Spleen (tissue), 13 donors: ENCODE data around the gene WFIKKN2. TPM values are rescaled to one million over a fixed set of nuclear protein-coding genes. Genes with fewer than 3 reads are reported as not detected.
A peak's percentile ranks its signal among the peaks of the same experiment; 100 is the strongest.

Source experiments
- DNase-seq: peaks from one replicate; pipeline ENCODE4 v3.0.0-alpha.2; 2020
- H3K27ac ChIP-seq, 8 donors: fragments of 200-600 bp; sonication (generic) in 7 of 8; 1 replicate in 4 of 8; 2 replicates in 4 of 8; pipeline versions ENCODE4 v1.5.0 to v1.8.0; 2016 to 2021; ENCODE audit warnings: inconsistent platforms in 4 of 8, mild to moderate bottlenecking in 4 of 8, moderate library complexity in 1 of 8
- H3K27me3 ChIP-seq, 7 donors: fragments of 200-600 bp; sonication (generic) in 6 of 7; replicated peaks in 1 of 7; 1 replicate in 4 of 7; 2 replicates in 3 of 7; pipeline versions ENCODE4 v1.5.0 to v1.8.0; 2016 to 2021; ENCODE audit warnings: inconsistent platforms in 3 of 7, mild to moderate bottlenecking in 1 of 7
- H3K36me3 ChIP-seq, 6 donors: fragments of 200-600 bp; sonication (generic) in 5 of 6; 1 replicate in 4 of 6; 2 replicates in 2 of 6; pipeline versions ENCODE4 v1.5.0 to v1.8.0; 2016 to 2021; ENCODE audit warnings: inconsistent platforms in 2 of 6
- H3K4me1 ChIP-seq, 6 donors: fragments of 200-600 bp; sonication (generic) in 5 of 6; 1 replicate in 3 of 6; 2 replicates in 3 of 6; pipeline versions ENCODE4 v1.5.0 to v1.8.0; 2016 to 2021; ENCODE audit warnings: inconsistent platforms in 3 of 6
- H3K4me3 ChIP-seq, 8 donors: fragments of 200-600 bp; sonication (generic) in 7 of 8; 1 replicate in 4 of 8; 2 replicates in 4 of 8; pipeline versions ENCODE4 v1.5.0 to v1.8.0; 2016 to 2021; ENCODE audit warnings: inconsistent platforms in 4 of 8, mild to moderate bottlenecking in 4 of 8, moderate library complexity in 2 of 8
- H3K9me3 ChIP-seq, 8 donors: fragments of 200-600 bp; sonication (generic) in 7 of 8; 1 replicate in 4 of 8; 2 replicates in 4 of 8; pipeline versions ENCODE4 v1.5.0 to v1.8.0; 2016 to 2021; ENCODE audit warnings: inconsistent platforms in 4 of 8
- CTCF ChIP-seq, 11 experiments: fragments of 200-600 bp in 7 of 11; fragments of 450-650 bp in 4 of 11; sonication (generic) in 4 of 11; IDR thresholded peaks in 8 of 11; conservative IDR thresholded peaks in 3 of 11; 1 replicate in 7 of 11; 2 replicates in 4 of 11; pipeline versions ENCODE4 v1.4.0 to v1.8.0; 2016 to 2021; ENCODE audit warnings: antibody characterized with exemption in 11 of 11, inconsistent platforms in 4 of 11, mild to moderate bottlenecking in 1 of 11
- POLR2A ChIP-seq, 3 donors: fragments of 450-650 bp; IDR thresholded peaks; one replicate each; pipeline ENCODE4 v1.5.1; 2017; ENCODE audit warnings: antibody characterized with exemption in 3 of 3, mild to moderate bottlenecking in 1 of 3
- POLR2AphosphoS5 ChIP-seq, 3 donors: sonication (generic); formaldehyde crosslinking; IDR thresholded peaks; one replicate each; pipeline ENCODE4 v1.5.1; 2017; ENCODE audit warnings: antibody characterized with exemption in 3 of 3
- WGBS, 5 donors: extraction: QIAGEN DNeasy Blood & Tissue Kit in 3 of 5; methylation state at CpG; one replicate each; pipeline versions ENCODE4 v1.1.5 to v1.1.7; 2013 to 2018; 5-methylcytosine and 5-hydroxymethylcytosine counted together
- intact Hi-C: fragments of 100-400 bp; cut with DNase I; formaldehyde crosslinking; loops from one replicate; pipeline ENCODE4 v1.15.0; 2023; ENCODE audit warnings: low total_unique reads
- long read RNA-seq, 2 donors: transcript quantifications; one replicate each; lab custom pipeline, GENCODE V29; 2026
- polyA plus RNA-seq, 3 donors: library from polyadenylated mRNA; stranded (reverse); fragments of 200-250 nt; gene quantifications; one replicate each; pipeline ENCODE4 v1.2.1, GENCODE V29; 2013
- total RNA-seq, 7 donors: library from RNA; depleted of rRNA in 3 of 7; stranded (reverse); fragments of >200 nt in 3 of 7; fragmentation: NEBNext Ultra II Directional in 4 of 7; extraction: Animal tissue kit (Norgen Biotek cat#: 25700) in 4 of 7; gene quantifications; one replicate each; pipeline versions ENCODE4 v1.1.0 to v1.2.1, GENCODE V29; 2016 to 2021
- donor health status: healthy with polysubstance abuse.
- donor health status: DM: no; HTN: no; CAD: no; lungs with moderate emphysema.
- donor health status: DM: no; HTN: no; CAD: no.
- donor health status: Bipolar disorder and iron deficiency.
- donor health status: healthy.
- donor health status: DM: no; HTN: no; CAD: no.
- donor health status: DM: yes; HTN: yes; CAD: no.

The WFIKKN2 gene
- under 1 TPM in 3 of 7 donors, not detected in 4; 0.13 to 0.51 (median 0.26) TPM for total RNA-seq
- under 1 TPM; 0.02 to 0.06 (median 0.02) TPM for polyA plus RNA-seq
- long read RNA-seq, donor 1 = 0 reads
- long read RNA-seq, donor 2 = 0 reads

DNA sequence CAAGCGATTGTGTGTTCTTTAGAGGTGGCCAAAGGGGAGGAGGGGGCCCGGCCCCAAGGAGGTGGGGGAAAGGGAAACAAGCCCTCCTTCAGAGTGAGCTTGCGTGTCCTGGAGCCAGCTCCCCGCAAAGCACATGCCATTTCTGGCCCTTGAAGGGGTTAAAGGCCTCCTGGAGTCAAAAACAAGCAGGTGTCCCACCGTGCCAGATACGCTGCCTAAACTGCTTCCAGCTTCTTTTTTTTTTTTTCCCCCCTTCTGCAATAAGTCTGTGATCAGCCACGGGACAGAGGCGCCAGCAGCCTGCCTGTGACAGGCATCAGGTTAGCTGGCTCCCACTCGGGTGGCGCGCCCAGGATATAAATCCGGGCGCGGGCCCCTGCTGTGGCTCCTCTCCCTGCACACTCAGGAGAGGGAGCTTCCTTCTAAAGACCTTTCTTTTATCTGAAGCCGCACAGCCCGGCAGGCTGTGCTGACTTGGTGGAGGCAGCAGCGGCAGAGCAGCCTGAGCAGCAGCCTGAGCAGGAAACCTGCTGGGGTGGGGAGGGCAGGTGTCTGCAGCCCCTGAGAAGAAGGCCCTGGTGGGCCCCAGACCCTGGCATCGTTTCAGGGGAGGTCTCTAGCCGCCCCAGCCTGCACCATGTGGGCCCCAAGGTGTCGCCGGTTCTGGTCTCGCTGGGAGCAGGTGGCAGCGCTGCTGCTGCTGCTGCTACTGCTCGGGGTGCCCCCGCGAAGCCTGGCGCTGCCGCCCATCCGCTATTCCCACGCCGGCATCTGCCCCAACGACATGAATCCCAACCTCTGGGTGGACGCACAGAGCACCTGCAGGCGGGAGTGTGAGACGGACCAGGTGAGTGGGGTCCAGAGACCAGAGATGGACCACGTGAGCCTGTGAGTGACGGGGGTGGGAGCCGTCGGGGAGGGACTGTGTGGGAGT is at the start of gene WFIKKN2:
Gene WFIKKN2 (plus strand): TSS at position 286 of the 934 bp plus-strand sequence. CDS start 352 bp downstream, at position 638.
- intact Hi-C loops = no loop called here
- Histone ChIP-seq H3K9me3 (no peaks in the 10 kb centered on the region), H3K36me3 (no peaks in the 10 kb centered on the region), H3K27ac (no peak within 1 kb of the TSS), H3K27me3 (peaks cover 0 to 29% (median 0%) of the 10 kb centered on the region in 7 donors), H3K4me3 (peak within 1 kb of the TSS in 2 of 8 donors; percentile 18 to 36), H3K4me1 (peaks cover 0 to 6% (median 0%) of the 10 kb centered on the region in 6 donors)
- WGBS, 5 donors = 57 to 60% (median 59%) methylated on average over 30 to 39 of the region's 39 CpGs
- TF ChIP-seq POLR2A (IDR thresholded peaks at IDR 0.05) = no peak
- TF ChIP-seq POLR2AphosphoS5 (IDR thresholded peaks at IDR 0.05) = no peak
- TF ChIP-seq CTCF (IDR thresholded peaks at IDR 0.05 in 8 of 11, conservative IDR thresholded peaks at IDR 0.05 in 3 of 11) = no peak
- no peak for DNase-seq

GRCh38 chr17:50785946-50786570 is 49.3 kb upstream of the WFIKKN2 start:
- intact Hi-C loops = no loop called here
- 68 to 86% (median 73%) methylated on average over 9 of the region's 9 CpGs for WGBS, 5 donors

GRCh38 chr17:50787106-50787505 is 48.3 kb upstream of the WFIKKN2 start:
- intact Hi-C loops = no loop called here
- H3K36me3 ChIP-seq = no peaks in the 10 kb centered on the region
- DNase-seq = no peak
- peaks cover 0 to 23% (median 12%) of the 10 kb centered on the region in 6 donors for H3K4me1 ChIP-seq
- TF ChIP-seq POLR2AphosphoS5 (IDR thresholded peaks at IDR 0.05) = no peak
- no peak for TF ChIP-seq POLR2A (IDR thresholded peaks at IDR 0.05)
- TF ChIP-seq CTCF (IDR thresholded peaks at IDR 0.05 in 8 of 11, conservative IDR thresholded peaks at IDR 0.05 in 3 of 11) = no peak
- 82 to 92% (median 87%) methylated on average over 7 of the region's 7 CpGs for WGBS, 5 donors
- H3K27ac ChIP-seq = no peak overlapping the region
- no peaks in the 10 kb centered on the region for H3K9me3 ChIP-seq
- H3K27me3 ChIP-seq = peaks cover 0 to 9% (median 0%) of the 10 kb centered on the region in 7 donors
- H3K4me3 ChIP-seq = no peak overlapping the region

More at GRCh38 chr17:50785946-50786570, 49.3 kb upstream of the WFIKKN2 start:
- TF ChIP-seq POLR2AphosphoS5 (IDR thresholded peaks at IDR 0.05) (no peak), POLR2A (IDR thresholded peaks at IDR 0.05) (no peak), CTCF (IDR thresholded peaks at IDR 0.05 in 8 of 11, conservative IDR thresholded peaks at IDR 0.05 in 3 of 11) (no peak)
- H3K27ac ChIP-seq = no peak overlapping the region
- H3K9me3 ChIP-seq = no peaks in the 10 kb centered on the region
- no peak overlapping the region for H3K4me3 ChIP-seq
- H3K27me3 ChIP-seq = peaks cover 0 to 20% (median 0%) of the 10 kb centered on the region in 7 donors
- peaks cover 3 to 28% (median 15%) of the 10 kb centered on the region in 6 donors for H3K4me1 ChIP-seq
- DNase-seq = no peak
- H3K36me3 ChIP-seq = no peaks in the 10 kb centered on the region
